T-helper 9 cell (primary cell): ENCODE measurements around the gene GPR27.
A peak's percentile ranks its signal among the peaks of the same experiment; 100 is the strongest.

Source experiments
- DNase-seq: peaks from one replicate; pipeline ENCODE4 v3.0.0-alpha.2; 2020

The GPR27 gene

GRCh38 chr3:71733319-71733718, 20.3 kb upstream of the GPR27 start:
- DNase-seq = no peak

GRCh38 chr3:71734881-71735280, 18.8 kb upstream of the GPR27 start:
- no peak for DNase-seq

GRCh38 chr3:71742621-71743020, 11.0 kb upstream of the GPR27 start:
- no peak for DNase-seq

GRCh38 chr3:71744738-71745137, 8.9 kb upstream of the GPR27 start:
- DNase-seq = no peak

- DNase-seq = no peak
These were observed 2.1 kb upstream of the GPR27 start for GRCh38 chr3:71751602-71752001.

- no peak for DNase-seq
These were observed 589 bp upstream of the GPR27 start for GRCh38 chr3:71752831-71753700.

GRCh38 chr3:71754610-71755253, 1.1 kb downstream of the GPR27 start:
- no peak for DNase-seq

- no peak for DNase-seq
These were observed 4.4 kb downstream of the GPR27 start for GRCh38 chr3:71758091-71758490.

- DNase-seq = no peak
These were observed 5.7 kb downstream of the GPR27 start for GRCh38 chr3:71759401-71759800.

- no peak for DNase-seq
These were observed 6.5 kb downstream of the GPR27 start for GRCh38 chr3:71760140-71760539.

GRCh38 chr3:71763426-71763825, 9.8 kb downstream of the GPR27 start:
- DNase-seq = no peak

- DNase-seq = no peak
These were observed 17.5 kb downstream of the GPR27 start for GRCh38 chr3:71771126-71771525.

- DNase-seq = no peak
These were observed 18.2 kb downstream of the GPR27 start for GRCh38 chr3:71771884-71772283.

- DNase-seq = no peak
These were observed 22.9 kb downstream of the GPR27 start for GRCh38 chr3:71776538-71776937.

GRCh38 chr3:71778353-71778752, 24.7 kb downstream of the GPR27 start:
- no peak for DNase-seq

- no peak for DNase-seq
These were observed 26.2 kb downstream of the GPR27 start for GRCh38 chr3:71779674-71780377.

GRCh38 chr3:71780430-71780829, 26.8 kb downstream of the GPR27 start:
- DNase-seq = no peak

- no peak for DNase-seq
These were observed 29.5 kb downstream of the GPR27 start for GRCh38 chr3:71783152-71783551.

GRCh38 chr3:71784201-71784913, 30.7 kb downstream of the GPR27 start:
- DNase-seq = no peak

GRCh38 chr3:71784914-71785531, 31.4 kb downstream of the GPR27 start, which contains the start of gene PROK2:
TSS of gene PROK2 (minus strand) at chr3:71785148. CDS start at chr3:71785052, 96 bp downstream.
- DNase-seq = peak; percentile 9

GRCh38 chr3:71785532-71786216, 32.0 kb downstream of the GPR27 start:
- DNase-seq = no peak

- no peak for DNase-seq
These were observed 32.5 kb downstream of the GPR27 start for GRCh38 chr3:71786217-71786549.
